ENCODE results near the gene SARS2.
A peak's percentile ranks its signal among the peaks of the same experiment; 100 is the strongest.

Gene SARS2

DNA sequence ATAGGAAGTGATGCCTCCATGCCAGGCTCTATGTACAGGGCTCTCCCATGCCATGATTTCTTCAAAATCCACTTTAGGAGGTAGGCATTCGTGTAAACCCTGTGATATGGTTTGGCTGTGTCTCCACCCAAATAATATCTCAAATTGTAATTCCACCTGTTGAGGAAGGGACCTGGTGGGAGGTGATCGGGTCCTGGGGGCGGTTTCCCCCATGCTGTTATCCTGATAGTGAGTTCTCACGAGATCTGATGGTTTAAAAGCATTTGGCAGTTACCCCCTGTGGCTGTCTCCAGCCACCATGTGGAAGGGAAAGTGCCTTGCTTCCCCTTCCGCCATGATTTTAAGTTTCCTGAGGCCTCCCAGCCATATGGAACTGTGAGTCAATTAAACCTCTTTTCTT is 8.1 kb downstream of the SARS2 start:
- Histone ChIP-seq H3K27me3 (replicated peaks in 2 of 5; ENCODE audit: control insufficient read depth in 4 of 5, insufficient read depth in 5 of 5, low read length in 4 of 5) (no peaks in the 10 kb centered on the region), H3K9me3 (ENCODE audit: control extremely low read depth in 1 of 5, control insufficient read depth in 4 of 5, insufficient read depth in 2 of 5, low read depth in 1 of 5, low read length in 4 of 5) (peaks cover 0 to 2% (median 0%) of the 10 kb centered on the region in 5 experiments), H3K4me1 (ENCODE audit: control extremely low read depth in 1 of 4, control insufficient read depth in 4 of 4, insufficient read depth in 4 of 4, low read length in 3 of 4) (no peaks in the 10 kb centered on the region), H3K4me3 (ENCODE audit: control insufficient read depth in 1 of 7, extremely low read depth in 1 of 7, insufficient read depth in 4 of 7, low read depth in 2 of 7, low read length in 6 of 7) (no peak overlapping the region), H3K36me3 (ENCODE audit: control insufficient read depth in 4 of 4, insufficient read depth in 4 of 4, low read length in 3 of 4) (peaks cover 4 to 41% (median 27%) of the 10 kb centered on the region in 4 experiments), H3K27ac (ENCODE audit: insufficient read depth in 1 of 2, low read depth in 1 of 2, low read length in 2 of 2, poor library complexity in 1 of 2, severe bottlenecking in 2 of 2) (no peak overlapping the region)
- CTCF ChIA-PET: no interaction called here
- no peak for DNase-seq
- POLR2A ChIA-PET: interaction anchor here (0.7 kb wide), 1 partner anchor 15 kb away, joined by 5 read pairs; no protein-coding TSS in a partner anchor
- 96% methylated on average over 5 of the region's 5 CpGs for WGBS (ENCODE audit: insufficient coverage)

DNA sequence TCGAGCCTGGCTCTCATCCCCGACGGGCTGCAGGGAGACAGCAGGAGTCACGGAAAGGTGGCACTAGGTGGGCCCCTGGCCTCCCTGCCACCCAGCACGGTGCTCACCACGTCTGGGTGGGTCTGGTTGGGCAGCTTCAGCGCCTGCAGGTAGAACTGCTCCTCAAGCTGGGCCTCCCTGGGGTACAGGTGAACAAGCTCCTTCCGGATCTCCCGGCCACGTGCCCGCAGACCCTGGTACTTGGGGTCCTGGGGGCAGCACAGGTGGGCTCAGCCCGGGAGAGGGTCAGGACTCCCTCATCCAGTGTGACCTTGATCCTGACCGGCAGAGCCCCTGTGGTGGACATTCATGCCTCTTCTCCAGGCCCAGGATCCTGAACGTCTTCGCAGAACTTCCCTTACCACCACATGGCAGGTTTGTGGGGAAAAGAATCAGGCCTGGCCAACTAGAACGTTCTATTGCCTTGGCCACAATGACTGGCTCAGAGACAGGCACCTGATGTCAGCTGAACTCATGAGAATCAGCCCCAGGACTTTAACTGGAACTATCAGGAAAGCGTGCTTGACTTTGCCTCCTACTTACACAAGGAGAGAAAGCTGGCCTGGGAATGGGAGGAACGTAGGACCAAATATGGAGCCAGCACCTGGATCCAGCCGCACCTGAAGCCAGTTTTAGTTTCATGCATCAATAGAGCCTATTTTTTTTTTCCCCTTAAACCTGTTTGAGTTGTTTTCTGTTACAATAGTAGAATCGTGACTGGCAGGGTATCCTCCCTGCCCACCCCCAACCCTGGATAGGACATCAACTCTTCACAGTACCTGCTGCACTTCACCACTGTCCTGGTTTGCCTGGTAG is 8.9 kb downstream of the SARS2 start:
- peaks cover 0 to 2% (median 0%) of the 10 kb centered on the region in 5 experiments for H3K9me3 ChIP-seq (ENCODE audit: control extremely low read depth in 1 of 5, control insufficient read depth in 4 of 5, insufficient read depth in 2 of 5, low read depth in 1 of 5, low read length in 4 of 5)
- H3K27me3 ChIP-seq (replicated peaks in 2 of 5; ENCODE audit: control insufficient read depth in 4 of 5, insufficient read depth in 5 of 5, low read length in 4 of 5): no peaks in the 10 kb centered on the region
- DNase-seq: no peak
- H3K4me3 ChIP-seq (ENCODE audit: control insufficient read depth in 1 of 7, extremely low read depth in 1 of 7, insufficient read depth in 4 of 7, low read depth in 2 of 7, low read length in 6 of 7): no peak overlapping the region
- H3K4me1 ChIP-seq (ENCODE audit: control extremely low read depth in 1 of 4, control insufficient read depth in 4 of 4, insufficient read depth in 4 of 4, low read length in 3 of 4): no peaks in the 10 kb centered on the region
- 96% methylated on average over 19 of the region's 20 CpGs for WGBS (ENCODE audit: insufficient coverage)
- CTCF ChIA-PET: no interaction called here
- H3K27ac ChIP-seq (ENCODE audit: insufficient read depth in 1 of 2, low read depth in 1 of 2, low read length in 2 of 2, poor library complexity in 1 of 2, severe bottlenecking in 2 of 2): no peak overlapping the region
- POLR2A ChIA-PET: no interaction called here
- H3K36me3 ChIP-seq (ENCODE audit: control insufficient read depth in 4 of 4, insufficient read depth in 4 of 4, low read length in 3 of 4): peaks cover 4 to 41% (median 27%) of the 10 kb centered on the region in 4 experiments

DNA sequence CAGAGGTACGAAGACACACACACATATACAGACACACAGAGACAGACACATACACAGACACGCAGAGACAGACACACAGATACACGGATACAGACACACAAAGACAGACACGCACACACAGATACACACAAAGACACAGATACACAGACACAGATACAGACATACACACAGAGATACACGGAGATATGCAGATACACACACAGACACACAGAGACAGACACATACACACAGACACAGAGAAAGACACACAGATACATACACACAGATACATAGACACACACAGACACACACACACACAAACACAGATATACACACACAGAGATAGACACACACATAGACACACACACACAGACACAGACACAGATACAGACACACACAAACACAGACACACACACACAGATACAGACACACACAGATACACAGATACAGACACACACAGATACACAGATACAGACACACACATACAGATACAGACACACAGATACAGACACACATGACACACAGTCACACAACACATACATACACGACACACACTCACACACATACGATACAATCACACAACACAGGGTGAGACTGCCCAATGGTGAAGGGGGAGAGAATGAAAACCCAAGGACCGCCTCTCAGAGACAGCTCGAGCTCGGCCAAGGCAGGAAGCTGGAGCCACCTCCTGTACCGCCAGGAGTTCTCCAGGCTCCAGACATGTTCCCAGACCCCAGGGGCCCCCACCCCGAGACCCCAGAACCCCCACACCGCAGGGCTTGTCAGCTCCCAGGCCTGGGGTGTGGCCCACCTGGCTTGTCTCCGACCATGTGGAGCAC is 9.8 kb downstream of the SARS2 start:
- CTCF ChIA-PET: no interaction called here
- Histone ChIP-seq H3K27me3 (replicated peaks in 2 of 5; ENCODE audit: control insufficient read depth in 4 of 5, insufficient read depth in 5 of 5, low read length in 4 of 5) (no peaks in the 10 kb centered on the region), H3K4me3 (ENCODE audit: control insufficient read depth in 1 of 7, extremely low read depth in 1 of 7, insufficient read depth in 4 of 7, low read depth in 2 of 7, low read length in 6 of 7) (no peak overlapping the region), H3K36me3 (ENCODE audit: control insufficient read depth in 4 of 4, insufficient read depth in 4 of 4, low read length in 3 of 4) (peaks cover 4 to 38% (median 28%) of the 10 kb centered on the region in 4 experiments), H3K27ac (ENCODE audit: insufficient read depth in 1 of 2, low read depth in 1 of 2, low read length in 2 of 2, poor library complexity in 1 of 2, severe bottlenecking in 2 of 2) (no peak overlapping the region), H3K4me1 (ENCODE audit: control extremely low read depth in 1 of 4, control insufficient read depth in 4 of 4, insufficient read depth in 4 of 4, low read length in 3 of 4) (no peaks in the 10 kb centered on the region), H3K9me3 (ENCODE audit: control extremely low read depth in 1 of 5, control insufficient read depth in 4 of 5, insufficient read depth in 2 of 5, low read depth in 1 of 5, low read length in 4 of 5) (peaks cover 0 to 2% (median 0%) of the 10 kb centered on the region in 5 experiments)
- no peak for DNase-seq
- POLR2A ChIA-PET: no interaction called here
- 92% methylated on average over 7 of the region's 14 CpGs for WGBS (ENCODE audit: insufficient coverage)

DNA sequence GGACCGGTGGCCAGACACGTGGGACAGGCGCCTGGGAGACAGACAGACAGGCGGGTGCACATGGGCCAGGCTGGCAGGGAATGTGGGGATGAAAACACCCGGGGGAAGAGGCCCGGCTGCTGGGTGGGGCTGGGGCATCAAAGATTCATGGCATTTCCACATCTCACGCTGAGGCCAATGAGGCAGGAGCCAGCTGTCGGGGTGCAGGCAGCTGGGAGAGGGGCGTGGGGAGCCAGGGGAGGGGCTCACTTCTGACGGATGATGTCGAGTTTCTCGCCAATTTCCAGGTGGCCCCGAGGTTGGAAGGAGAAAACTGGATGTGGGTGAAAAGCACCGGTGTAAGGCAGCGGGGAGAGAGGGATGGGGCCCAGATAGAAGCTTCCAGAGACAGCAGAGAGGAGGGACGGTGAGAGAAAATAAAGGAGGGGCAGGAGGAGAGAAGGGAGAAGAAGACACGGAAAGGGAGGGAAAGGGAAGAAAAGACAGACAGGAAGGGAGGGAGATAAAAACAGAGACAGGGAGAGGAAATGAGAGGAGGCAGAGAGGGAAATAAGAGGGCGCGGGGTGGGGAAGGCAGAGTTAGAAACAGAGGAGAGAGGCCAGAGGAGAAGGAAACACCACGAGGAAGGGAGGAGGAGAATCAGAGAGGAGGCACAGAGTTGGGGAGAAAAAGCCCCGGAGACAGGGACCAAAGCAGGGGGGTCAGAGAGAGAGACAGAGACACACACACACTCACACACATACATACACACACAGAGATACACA is 10.5 kb downstream of the SARS2 start:
- peaks cover 0 to 35% (median 25%) of the 10 kb centered on the region in 4 experiments for H3K36me3 ChIP-seq (ENCODE audit: control insufficient read depth in 4 of 4, insufficient read depth in 4 of 4, low read length in 3 of 4)
- 91% methylated on average over 19 of the region's 21 CpGs for WGBS (ENCODE audit: insufficient coverage)

DNA sequence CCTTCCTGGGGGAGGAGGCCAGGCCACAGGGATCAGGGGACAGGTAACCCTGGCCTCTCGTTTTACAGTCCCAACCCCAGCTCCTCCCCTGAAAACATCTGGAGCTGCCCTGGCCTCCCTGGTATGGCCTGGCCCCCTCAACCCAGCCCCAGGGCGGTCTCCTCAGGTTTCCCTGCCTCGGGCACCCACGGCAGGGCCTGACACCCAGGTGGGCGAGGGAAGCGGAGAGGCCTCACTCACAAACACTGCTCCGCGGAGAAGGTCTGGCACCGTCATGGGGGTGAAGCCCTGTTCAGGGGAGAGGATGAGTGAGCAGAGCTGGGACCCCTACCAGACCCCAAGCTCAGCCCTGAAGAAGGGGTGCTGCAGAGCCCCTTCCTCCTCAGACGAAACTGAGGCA is 12.0 kb downstream of the SARS2 start:
- Histone ChIP-seq H3K36me3 (ENCODE audit: control insufficient read depth in 4 of 4, insufficient read depth in 4 of 4, low read length in 3 of 4) (peaks cover 0 to 28% (median 16%) of the 10 kb centered on the region in 4 experiments), H3K27ac (ENCODE audit: insufficient read depth in 1 of 2, low read depth in 1 of 2, low read length in 2 of 2, poor library complexity in 1 of 2, severe bottlenecking in 2 of 2) (no peak overlapping the region), H3K9me3 (ENCODE audit: control extremely low read depth in 1 of 5, control insufficient read depth in 4 of 5, insufficient read depth in 2 of 5, low read depth in 1 of 5, low read length in 4 of 5) (peaks cover 0 to 2% (median 0%) of the 10 kb centered on the region in 5 experiments), H3K4me3 (ENCODE audit: control insufficient read depth in 1 of 7, extremely low read depth in 1 of 7, insufficient read depth in 4 of 7, low read depth in 2 of 7, low read length in 6 of 7) (no peak overlapping the region), H3K27me3 (replicated peaks in 2 of 5; ENCODE audit: control insufficient read depth in 4 of 5, insufficient read depth in 5 of 5, low read length in 4 of 5) (no peaks in the 10 kb centered on the region), H3K4me1 (ENCODE audit: control extremely low read depth in 1 of 4, control insufficient read depth in 4 of 4, insufficient read depth in 4 of 4, low read length in 3 of 4) (no peaks in the 10 kb centered on the region)
- DNase-seq: no peak
- CTCF ChIA-PET: interaction anchor here (1.0 kb wide), 1 partner anchor 12 kb away, joined by 4 read pairs; the partner anchor contains the start of genes MRPS12 and SARS2
- POLR2A ChIA-PET: no interaction called here
- 97% methylated on average over 4 of the region's 10 CpGs for WGBS (ENCODE audit: insufficient coverage)

More for the DNA sequence above, 10.5 kb downstream of the SARS2 start:
- POLR2A ChIA-PET: interaction anchor here (0.5 kb wide), 1 partner anchor 12 kb away, joined by 6 read pairs; no protein-coding TSS in a partner anchor
- Histone ChIP-seq H3K4me1 (ENCODE audit: control extremely low read depth in 1 of 4, control insufficient read depth in 4 of 4, insufficient read depth in 4 of 4, low read length in 3 of 4) (no peaks in the 10 kb centered on the region), H3K9me3 (ENCODE audit: control extremely low read depth in 1 of 5, control insufficient read depth in 4 of 5, insufficient read depth in 2 of 5, low read depth in 1 of 5, low read length in 4 of 5) (peaks cover 0 to 2% (median 0%) of the 10 kb centered on the region in 5 experiments), H3K27me3 (replicated peaks in 2 of 5; ENCODE audit: control insufficient read depth in 4 of 5, insufficient read depth in 5 of 5, low read length in 4 of 5) (no peaks in the 10 kb centered on the region), H3K27ac (ENCODE audit: insufficient read depth in 1 of 2, low read depth in 1 of 2, low read length in 2 of 2, poor library complexity in 1 of 2, severe bottlenecking in 2 of 2) (peak overlapping the region in 1 of 2 experiments; percentile 14), H3K4me3 (ENCODE audit: control insufficient read depth in 1 of 7, extremely low read depth in 1 of 7, insufficient read depth in 4 of 7, low read depth in 2 of 7, low read length in 6 of 7) (no peak overlapping the region)
- no peak for DNase-seq
- CTCF ChIA-PET: no interaction called here

DNA sequence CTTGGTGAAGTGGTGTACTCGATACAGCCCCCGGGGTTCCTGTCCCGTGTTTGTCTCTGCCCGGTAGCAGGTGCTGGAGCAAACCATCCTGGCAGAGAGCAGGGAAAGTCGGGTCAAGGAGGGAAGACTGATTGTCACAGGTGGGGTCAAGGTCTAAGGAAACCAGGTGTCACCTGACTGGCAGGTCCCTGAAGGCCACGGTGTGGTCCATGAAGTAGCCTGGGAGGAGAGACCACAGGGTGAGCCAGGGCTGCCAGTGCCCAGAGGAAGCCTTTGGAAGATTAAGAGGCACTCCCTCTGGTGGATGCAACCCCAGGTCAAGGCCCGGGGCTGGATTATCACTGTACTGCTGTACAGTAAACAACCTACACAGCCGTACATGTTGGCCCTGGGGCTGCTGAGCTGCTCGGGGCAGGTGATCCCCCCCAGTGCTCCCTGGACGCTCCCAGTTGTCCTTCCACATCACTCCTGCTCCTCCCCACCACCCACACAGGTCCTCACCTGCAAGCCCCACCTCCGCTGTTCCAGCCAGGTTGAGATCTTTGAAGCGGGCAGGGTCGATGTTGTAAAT is 12.6 kb downstream of the SARS2 start:
- ChIA-PET POLR2A (no interaction called here), CTCF (interaction anchor here (1.0 kb wide), 2 partner anchors 8 to 13 kb away, joined by 3 to 4 read pairs; partner anchors contain the start of genes MRPS12 and SARS2)
- no peak for DNase-seq

More for the DNA sequence above, 12.6 kb downstream of the SARS2 start:
- no peak overlapping the region for H3K4me3 ChIP-seq (ENCODE audit: control insufficient read depth in 1 of 7, extremely low read depth in 1 of 7, insufficient read depth in 4 of 7, low read depth in 2 of 7, low read length in 6 of 7)
- H3K4me1 ChIP-seq (ENCODE audit: control extremely low read depth in 1 of 4, control insufficient read depth in 4 of 4, insufficient read depth in 4 of 4, low read length in 3 of 4): peaks cover 0 to under 1% (median 0%) of the 10 kb centered on the region in 4 experiments
- WGBS (ENCODE audit: insufficient coverage): 96% methylated on average over 9 of the region's 13 CpGs
- H3K27ac ChIP-seq (ENCODE audit: insufficient read depth in 1 of 2, low read depth in 1 of 2, low read length in 2 of 2, poor library complexity in 1 of 2, severe bottlenecking in 2 of 2): no peak overlapping the region
- H3K27me3 ChIP-seq (replicated peaks in 2 of 5; ENCODE audit: control insufficient read depth in 4 of 5, insufficient read depth in 5 of 5, low read length in 4 of 5): no peaks in the 10 kb centered on the region
- H3K36me3 ChIP-seq (ENCODE audit: control insufficient read depth in 4 of 4, insufficient read depth in 4 of 4, low read length in 3 of 4): peaks cover 0 to 28% (median 16%) of the 10 kb centered on the region in 4 experiments
- peaks cover 0 to 2% (median 0%) of the 10 kb centered on the region in 5 experiments for H3K9me3 ChIP-seq (ENCODE audit: control extremely low read depth in 1 of 5, control insufficient read depth in 4 of 5, insufficient read depth in 2 of 5, low read depth in 1 of 5, low read length in 4 of 5)
